ENCODE data around the gene CENPP.

CENPP gene

GRCh38 chr9:92508018-92508820 is 182.5 kb downstream of the CENPP start:
- DNase-seq (ENCODE audit: low spot score): no peak

- no peak for DNase-seq (ENCODE audit: low spot score)
Measured at GRCh38 chr9:92509050-92509449, 183.3 kb downstream of the CENPP start.

DNA sequence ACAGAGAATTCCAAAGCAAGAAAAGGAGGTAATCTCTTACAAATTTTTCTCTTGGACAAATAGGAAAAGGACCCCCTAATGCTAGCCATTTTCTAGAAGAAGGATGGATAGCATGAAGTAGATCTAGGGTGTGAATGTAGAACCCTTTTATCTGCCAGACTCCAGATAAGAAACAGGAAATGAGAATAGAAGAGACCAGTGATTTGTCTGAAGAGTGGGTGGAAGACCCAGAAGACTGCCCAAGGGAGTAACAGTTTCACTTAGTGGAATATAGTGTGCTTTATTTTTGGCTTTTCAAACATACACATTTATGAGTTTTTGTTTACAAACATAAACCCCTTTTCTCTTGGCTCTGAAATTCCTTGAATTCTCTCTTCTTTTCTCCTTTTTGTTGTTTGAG is 185.0 kb downstream of the CENPP start:
- DNase-seq (ENCODE audit: low spot score): no peak

DNA sequence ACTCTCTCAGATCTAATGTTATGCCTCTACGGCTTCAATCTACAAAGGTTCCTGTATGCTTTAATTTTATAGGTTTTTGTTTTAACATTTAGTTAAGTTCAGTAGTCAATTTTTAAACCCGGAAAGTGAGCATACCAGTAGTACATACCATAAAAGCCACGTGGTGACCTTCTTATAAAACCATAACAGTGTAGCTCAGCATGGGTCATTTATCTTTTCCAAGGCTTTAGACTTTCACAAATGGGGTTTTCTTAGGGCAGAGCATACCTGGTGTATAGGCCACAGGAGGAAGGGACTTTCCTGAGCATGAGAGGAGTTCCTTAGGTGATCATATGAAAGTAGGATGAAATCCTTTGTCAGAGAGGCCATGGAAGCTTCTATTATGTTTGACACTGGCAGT is 186.9 kb downstream of the CENPP start:
- no peak for DNase-seq (ENCODE audit: low spot score)

DNA sequence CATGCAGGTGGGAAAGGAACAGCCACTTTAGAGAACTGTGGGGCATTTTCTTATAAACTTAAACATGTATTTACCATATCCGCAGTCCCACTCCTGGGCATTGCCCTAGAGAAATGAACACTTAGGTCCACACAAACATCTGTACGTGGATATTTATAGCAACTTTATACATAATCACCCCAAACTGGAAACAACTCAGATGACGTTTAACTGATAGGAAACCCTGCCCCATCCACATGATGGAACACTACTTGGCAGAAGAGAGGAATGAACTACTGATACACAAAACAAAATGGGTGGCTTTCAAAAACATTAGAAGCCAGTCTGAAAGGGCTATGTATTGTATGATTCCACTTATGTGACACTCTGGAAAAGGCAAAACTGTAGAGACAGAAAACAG is 187.6 kb downstream of the CENPP start:
- DNase-seq (ENCODE audit: low spot score): no peak

- no peak for DNase-seq (ENCODE audit: low spot score)
Measured at GRCh38 chr9:92514635-92515034, 188.9 kb downstream of the CENPP start.

- DNase-seq (ENCODE audit: low spot score): no peak
Measured at GRCh38 chr9:92516521-92516920, 190.8 kb downstream of the CENPP start.

- no peak for DNase-seq (ENCODE audit: low spot score)
Measured at GRCh38 chr9:92517046-92517445, 191.3 kb downstream of the CENPP start.

DNA sequence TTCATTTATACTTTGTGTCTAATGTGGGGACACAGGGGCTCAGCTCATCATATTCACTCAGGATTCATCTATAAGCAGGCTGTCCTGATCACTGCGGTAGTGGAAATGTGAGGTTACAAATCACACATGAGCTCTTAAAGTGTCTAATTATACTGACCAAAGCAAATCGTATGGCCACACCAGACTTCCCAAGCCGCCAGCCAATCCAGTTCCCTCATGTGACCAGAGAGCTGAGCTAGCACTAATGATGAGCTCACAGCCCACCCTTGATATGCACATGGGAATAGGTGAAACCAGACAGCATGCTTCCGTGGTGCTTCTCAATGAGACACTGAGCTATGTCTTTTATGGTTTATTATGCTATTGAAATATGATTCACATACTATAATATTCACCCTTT is 192.4 kb downstream of the CENPP start:
- DNase-seq (ENCODE audit: low spot score): no peak

GRCh38 chr9:92520837-92521236 is 195.1 kb downstream of the CENPP start:
- no peak for DNase-seq (ENCODE audit: low spot score)

- no peak for DNase-seq (ENCODE audit: low spot score)
Measured at GRCh38 chr9:92522983-92523970, 197.5 kb downstream of the CENPP start.

DNA sequence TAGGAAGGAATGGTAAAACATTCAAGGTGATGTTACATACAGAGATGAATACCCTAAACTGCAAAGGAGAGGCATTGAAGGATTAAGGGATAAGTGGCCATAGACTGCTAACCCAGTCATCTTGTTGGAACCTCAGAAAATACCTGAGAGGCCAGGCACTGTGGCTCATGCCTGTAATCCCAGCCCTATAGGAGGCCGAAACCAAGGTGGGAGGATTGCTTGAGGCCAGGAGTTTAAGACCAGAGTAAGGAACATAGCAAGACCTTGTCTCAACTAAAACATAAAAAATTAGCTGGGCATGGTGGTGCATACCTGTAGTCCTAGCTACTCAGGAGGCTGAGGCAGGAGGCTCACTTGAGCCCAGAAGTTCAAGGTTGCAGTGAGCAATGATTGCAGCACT is 199.1 kb downstream of the CENPP start:
- no peak for DNase-seq (ENCODE audit: low spot score)

GRCh38 chr9:92525306-92525705 is 199.6 kb downstream of the CENPP start:
- no peak for DNase-seq (ENCODE audit: low spot score)

DNA sequence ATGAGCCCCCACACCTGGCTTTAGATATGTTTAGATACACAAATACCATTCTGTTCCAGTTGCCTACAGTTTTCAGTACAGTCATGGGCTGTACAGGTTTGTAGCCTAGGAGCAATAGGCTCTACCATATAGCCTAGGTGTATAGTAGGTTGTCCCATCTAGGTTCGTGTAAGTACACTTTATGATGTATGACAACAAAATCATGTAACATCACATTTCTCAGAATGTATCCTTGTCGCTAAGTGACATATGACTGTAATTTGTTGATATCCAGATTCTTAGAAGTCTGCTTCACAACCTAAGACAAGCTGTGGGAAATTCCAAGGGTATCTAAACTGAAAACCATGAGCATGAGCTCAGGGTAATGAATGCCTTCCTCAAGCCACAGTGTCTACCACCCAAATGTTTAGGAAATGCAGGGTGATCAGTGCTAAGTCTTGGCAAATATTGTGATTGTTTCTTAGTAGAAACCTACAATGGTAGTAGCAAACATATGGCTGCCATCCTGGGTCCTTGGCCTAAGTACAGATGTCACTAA is 201.6 kb downstream of the CENPP start:
- no peak for DNase-seq (ENCODE audit: low spot score)

DNA sequence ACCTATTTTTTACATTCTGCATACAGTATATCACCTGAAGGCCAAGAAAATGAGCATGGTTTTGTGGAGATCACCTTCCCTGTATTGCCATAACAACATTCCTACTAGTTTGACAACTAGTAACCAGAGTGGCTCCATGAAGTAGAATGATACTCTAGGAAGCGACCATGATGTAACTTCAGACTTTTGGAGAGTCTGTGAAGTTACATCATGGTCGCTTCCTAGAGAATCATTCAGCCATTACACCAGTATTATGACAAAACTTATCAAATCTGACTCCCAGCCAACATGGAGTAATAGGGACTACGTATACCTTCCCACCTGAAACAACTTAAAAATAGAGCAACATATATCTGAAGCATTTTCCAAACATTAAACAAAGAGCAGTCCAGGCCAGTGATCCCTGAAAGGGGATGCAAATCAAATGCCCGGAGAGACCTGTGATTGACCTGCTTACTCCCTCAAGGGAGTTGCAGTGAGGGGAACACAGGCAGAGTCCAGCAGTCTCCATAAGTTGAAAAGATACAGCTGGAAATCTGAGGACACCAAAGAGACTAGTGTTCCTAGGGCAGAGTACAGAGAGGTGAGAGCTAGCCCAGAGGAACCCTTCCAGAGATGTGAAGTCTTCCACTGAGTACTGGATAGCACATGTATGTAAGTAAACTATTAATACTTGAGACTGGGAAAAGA is 202.2 kb downstream of the CENPP start:
- no peak for DNase-seq (ENCODE audit: low spot score)

- no peak for DNase-seq (ENCODE audit: low spot score)
Measured at GRCh38 chr9:92528522-92528849, 202.7 kb downstream of the CENPP start.

DNA sequence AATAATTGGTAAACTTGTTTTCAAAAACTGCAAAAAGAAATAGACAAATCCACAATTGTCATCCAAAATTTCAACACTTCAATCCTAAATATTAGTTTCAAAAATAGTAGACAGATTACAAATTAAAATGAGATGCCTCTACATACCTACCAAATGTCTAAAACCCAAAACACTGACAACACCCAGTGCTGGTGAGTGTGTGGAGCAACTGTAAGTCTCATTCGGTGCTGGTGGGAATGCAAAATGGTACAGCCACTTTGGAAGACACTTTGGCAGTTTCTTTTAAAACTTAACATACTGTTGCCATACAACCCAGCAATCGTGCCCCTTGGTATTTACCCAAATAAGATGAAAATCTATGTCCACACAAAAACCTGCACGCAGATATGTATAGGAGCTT is 203.4 kb downstream of the CENPP start:
- no peak for DNase-seq (ENCODE audit: low spot score)

GRCh38 chr9:92530893-92531292 is 205.1 kb downstream of the CENPP start:
- no peak for DNase-seq (ENCODE audit: low spot score)

GRCh38 chr9:92534204-92534603 is 208.5 kb downstream of the CENPP start:
- no peak for DNase-seq (ENCODE audit: low spot score)

GRCh38 chr9:92534674-92535073 is 208.9 kb downstream of the CENPP start:
- no peak for DNase-seq (ENCODE audit: low spot score)

GRCh38 chr9:92535940-92536850 is 210.4 kb downstream of the CENPP start, which contains the start of gene ECM2:
ECM2 (minus strand) TSS chr9:92535990; CDS start chr9:92522866, 13,124 bp downstream.
- no peak for DNase-seq (ENCODE audit: low spot score)
